NCI-H1694 treated with DMSO at 0.1 percent for 48 hours (cell line): ENCODE results near the gene UBN2.
"Not testable (repeated sequence)": the region's sequence is repeated elsewhere in the genome, so short reads cannot be mapped to it uniquely, and the experiment has no call there.

ENCODE experiments used
- DNase-seq: peaks from one replicate; lab custom pipeline; 2025; lab: John Stamatoyannopoulos, UW

The UBN2 gene

DNA sequence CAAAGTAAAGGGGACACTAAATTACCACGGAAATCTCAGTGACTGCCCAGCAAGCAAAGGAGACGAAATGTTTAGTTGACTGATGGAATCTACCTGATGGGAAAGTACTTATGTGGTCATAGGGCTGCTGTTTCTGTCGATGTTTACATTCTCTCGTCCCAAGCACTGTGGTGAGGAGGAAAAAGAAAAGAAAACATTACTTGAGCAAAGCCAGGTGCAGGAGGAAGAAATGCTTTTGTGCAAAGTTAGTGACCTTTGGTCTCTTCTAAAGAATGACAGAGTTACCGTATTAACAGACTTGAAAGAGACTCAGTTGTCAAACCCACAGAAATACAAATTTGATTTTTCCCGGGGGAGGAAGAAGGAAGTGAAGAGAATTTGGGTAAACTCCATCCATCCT, 66.8 kb downstream of the UBN2 start:
- DNase-seq, result no peak

DNA sequence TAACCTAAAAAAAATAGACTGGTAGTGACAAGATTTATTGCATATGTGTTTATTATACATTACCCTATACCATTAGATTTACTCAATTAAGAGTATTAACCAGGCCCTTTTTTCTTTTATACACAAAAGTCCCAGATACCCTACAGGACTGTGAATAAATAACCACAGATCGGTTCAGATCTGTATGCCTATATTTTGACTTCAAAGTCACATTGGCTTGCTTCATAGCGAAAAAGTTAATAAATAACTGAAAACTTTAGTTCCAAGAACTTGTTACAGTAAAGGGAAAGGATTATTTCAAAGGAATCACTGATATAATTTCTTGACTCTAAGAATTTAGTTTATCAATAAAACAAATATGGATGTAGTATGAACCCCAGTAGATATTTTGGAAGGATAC, 68.3 kb downstream of the UBN2 start:
- DNase-seq, result no peak

DNA sequence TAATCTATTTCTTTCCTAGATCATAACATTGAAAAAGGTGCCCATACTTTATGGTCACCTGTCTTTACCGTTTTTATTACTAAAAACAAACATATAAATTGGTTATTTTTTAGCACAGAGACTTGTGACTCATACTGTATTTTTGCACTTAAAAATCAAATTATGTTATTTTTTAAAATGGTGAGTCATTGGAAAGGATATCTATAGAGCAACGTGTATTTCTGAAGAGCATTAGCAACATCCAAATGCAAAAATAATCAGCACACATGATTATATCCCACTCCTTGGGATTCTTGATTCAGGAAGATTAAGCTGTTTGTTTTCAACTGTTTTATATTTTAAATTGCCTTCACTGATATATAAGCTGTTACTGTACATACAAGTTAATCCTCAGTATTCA, 69.4 kb downstream of the UBN2 start:
- no peak for DNase-seq

DNA sequence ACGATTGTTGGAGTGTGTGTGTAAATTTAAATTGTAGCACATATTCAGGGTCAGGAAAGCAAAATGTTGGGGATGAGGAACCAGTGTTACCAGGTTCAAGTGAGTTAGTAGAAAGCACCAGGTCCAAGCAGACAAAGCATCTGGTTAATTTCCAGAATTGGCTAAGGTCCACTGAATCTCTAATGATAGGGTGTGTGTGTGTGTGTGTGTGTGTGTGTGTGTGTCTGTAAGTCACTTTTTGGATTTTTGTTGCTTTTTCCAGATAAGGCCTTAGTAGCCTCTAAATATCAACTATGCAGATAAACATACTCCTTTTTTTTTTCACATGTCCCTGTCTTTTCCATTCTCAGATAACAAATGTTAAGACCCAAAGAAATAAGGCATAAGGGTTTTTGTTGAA, 73.5 kb downstream of the UBN2 start:
- DNase-seq, result no peak

DNA sequence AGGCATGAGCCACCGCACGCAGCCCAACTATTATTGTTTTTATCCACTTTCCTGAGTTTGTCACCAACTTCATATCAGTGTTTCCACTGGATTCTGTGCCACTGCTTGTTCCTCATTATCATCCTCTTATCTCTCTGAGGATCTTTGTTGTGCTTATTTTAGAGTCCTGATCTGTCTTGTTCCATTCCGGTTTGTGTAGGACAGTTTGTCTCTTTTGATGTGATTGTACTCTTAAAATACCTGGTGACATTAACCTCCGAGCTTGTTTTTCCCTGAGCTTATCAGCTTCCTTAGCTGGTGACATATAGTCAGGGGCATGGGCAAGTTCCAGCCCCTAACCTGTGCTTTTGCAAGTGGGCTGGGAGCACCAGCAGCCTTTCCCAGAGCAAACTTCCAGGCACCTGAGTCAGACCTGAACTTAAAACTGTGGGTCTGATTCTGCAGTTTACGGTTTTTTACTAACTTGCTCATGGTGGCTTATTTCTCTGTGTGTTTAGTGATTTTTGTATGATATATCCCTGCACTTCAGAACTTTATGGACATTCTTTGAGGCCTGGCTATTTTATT, 87.0 kb downstream of the UBN2 start:
- DNase-seq, result no peak

DNA sequence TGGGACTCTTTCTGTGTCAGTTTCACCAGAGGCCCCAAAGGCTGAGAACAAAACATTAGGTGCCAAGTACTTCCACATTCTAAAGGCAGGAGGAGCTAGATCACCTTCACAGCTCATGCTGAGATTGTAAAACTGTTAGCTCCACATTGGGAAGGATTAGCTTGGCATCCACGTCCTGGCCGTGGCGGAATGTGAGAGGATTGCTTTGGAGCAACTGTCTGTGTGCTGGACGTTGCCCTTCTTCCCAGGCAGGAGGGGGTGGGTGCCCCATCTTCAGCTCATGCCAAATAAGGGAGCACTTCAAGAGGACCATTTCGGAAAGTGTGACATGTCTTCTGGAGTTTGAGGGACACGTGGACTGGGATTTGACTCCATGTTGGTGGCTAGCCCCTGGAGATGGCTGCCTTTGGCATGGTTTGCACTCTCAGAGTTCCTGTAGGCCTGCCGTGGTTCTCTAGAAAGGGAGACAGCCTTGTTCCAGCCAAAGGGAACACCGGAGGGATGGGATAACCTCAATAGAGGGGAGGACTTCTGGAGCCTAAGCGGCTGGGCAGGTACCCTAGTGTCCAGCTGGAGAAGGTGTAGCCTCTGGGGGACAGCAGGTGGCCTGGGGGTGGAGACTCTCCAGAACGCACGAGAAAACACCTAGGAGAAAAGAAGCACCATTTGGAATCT, 90.2 kb downstream of the UBN2 start:
- no peak for DNase-seq

DNA sequence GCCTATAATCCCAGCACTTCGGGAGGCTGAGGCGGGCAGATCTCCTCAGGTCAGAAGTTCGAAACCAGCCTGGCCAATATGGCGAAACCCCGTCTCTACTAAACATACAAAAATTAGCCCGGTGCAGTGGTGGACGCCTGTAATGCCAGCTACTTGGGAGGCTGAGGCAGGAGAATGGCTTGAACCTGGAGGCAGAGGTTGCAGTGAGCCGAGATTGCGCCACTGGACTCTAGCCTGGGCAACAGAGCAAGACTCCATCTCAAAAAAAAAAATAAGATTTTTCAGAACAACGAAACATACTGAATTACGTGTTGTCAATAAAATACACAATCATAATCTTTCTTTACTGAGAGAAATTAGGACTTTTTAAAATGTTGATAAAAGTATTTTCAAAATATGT, 93.7 kb downstream of the UBN2 start:
- DNase-seq, result not testable (repeated sequence)

DNA sequence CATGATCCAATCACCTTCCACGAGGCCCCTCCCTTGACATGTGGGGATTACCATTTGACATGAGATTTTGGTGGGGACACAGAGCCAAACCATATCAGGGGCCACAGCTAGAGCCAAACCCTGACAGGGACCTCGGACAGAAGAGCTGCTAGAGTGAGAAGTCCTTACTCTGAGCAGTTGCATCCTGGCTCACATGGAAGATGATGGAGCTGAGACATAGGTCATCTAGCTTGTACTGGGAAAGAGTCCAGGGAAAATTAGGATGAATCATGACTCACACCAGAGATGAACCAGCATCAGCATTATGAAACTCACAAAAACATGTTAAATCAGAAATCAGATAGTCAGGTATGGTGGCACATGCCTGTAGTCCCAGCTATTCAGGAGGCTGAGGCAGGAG, 97.3 kb downstream of the UBN2 start:
- no peak for DNase-seq

DNA sequence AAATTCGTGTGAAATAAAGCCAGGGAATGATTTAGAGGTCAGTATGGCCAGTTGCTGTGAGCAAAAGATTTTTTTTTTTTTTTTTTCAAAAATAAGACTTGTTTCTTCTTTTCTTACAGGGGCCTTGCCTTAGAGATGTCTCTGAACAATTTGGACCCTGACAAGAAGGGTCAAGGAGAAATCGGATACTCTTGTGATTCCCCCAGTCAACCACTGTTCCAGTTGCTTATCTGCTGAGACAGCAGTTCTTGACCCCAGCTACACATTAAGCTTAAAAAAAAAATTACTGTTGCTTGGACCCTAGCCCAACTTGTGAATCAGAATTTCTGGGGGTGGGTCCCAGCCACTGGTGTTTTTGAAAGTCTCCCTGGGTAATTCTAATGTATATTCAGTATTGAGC, 98.1 kb downstream of the UBN2 start:
- DNase-seq, result no peak

DNA sequence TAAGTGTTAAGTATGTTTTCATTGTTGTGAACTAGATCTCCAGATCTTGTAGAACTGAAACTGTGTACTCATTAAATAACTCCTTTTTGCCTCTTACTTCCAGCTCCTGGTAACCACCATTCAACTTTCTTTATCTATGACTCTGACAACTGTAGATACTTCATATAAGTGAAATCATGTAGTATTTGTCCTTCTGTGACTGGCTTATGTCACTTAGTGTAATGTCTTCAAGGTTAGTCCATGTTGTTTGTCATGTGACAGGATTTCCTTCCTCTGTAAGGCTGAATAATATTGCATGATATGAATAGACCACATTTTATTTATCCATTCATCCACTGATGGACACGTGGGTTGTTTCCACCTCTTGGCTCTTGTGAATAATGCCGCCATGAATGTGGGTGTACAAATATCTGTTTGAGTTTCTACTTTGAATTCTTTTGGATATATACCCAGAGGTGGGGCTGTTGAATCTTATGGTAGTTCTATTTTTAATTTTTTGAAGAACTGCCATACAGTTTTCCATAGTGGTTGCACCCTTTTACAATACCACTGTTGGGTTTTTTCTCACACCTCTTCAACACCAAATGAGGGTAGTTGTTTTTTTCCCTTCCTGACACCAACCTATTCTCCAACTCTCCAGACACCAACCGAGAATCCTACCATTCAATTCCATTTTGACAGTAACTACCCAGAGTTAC, 99.4 kb downstream of the UBN2 start:
- DNase-seq, result no peak

DNA sequence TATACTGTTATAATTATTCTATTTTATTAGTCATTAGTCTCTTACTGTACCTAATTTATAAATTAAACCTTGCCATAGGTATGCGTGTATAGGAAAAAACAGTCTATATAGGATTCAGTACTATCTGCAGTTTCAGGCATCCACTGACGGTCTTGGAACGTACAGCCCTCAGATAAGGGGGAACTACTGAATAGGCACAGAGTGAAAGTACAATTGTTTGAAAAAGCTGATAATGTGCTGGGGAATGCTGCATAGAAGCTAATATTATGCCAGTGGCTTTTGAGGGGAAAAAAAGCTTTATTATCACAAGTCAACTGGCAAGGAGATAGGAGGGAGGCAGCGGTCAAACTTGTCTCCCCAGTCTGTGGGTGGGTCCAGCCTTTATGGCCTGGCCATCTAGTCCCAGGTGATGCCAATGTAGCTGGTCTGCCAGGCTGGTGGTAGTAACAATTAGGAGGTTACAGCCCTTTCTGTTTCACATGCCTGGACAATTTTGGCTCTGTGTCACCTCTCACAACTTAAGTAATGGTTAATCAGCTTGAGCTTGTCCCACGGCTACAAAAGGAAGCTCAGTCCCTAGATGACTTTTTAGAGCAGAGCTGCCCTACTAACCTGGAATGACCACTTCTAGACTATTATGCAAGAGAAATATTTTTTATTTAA, 101.8 kb downstream of the UBN2 start:
- no peak for DNase-seq

DNA sequence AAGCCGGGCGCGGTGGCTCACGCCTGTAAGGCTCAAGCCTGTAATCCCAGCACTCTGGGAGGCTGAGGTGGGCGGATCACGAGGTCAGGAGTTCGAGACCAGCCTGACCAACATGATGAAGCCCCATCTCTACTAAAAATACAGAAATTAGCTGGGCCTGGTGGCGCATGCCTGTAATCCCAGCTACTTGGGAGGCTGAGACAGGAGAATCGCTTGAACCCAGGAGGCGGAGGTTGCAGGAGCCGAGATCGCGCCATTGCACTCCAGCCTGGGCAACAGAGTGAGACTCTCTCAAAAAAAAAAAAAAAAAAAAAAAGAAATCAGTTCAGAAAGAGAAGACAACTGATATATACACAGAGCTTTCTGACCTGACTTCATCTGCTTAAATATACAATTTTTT, 102.4 kb downstream of the UBN2 start:
- DNase-seq, result not testable (repeated sequence)

DNA sequence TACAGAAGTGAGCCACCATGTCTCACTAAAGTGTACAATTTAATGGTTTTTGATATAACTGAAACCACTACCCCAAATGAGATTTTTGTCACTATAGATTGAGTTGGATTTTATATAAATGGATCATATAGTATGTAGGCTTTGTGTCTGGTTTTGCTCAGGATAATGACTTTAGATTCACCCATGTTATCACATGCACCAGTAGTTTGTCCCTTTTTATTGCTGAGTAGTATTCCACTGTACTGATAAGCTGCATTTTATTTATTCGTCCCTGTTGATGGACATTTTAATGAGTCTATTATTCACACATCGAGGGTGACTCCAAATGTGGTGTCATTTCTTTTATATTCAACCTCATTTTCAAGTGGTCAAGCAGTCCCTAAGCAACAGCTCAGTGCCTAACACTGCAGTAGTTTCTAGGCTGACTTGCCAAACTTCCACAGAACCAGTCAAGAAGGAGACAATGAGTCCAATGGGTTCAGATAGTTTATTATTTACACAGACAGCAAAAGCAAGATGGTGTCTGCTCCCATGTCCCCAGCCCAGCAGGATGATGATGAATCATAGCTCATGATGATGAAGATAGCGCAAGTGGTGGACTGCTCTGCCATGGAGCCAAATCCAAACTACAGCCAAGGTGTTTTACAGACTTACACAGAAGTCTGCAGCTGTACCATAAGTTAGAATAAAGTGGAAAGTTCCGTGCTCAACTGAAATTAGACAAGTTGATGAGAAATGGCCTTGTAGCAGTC, 103.5 kb downstream of the UBN2 start:
- no peak for DNase-seq

DNA sequence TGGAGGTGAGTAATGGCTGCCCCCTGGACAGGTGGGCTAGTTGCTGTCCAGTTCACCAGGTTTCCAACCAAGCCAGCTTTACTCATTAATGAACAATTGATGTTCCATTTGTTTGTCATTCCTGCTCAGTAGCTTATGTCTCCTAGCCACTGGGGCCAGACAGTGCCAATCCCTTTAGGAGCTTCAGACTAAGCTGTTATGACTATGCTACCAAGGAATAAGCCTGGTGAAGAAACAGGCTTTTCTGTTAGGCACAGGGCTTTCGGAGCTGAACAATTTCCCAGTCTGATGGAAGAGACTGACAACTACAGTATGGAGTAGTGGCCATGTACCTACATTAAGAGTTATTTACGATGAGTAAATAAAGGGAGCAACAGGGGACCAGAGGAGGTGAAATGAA, 108.0 kb downstream of the UBN2 start:
- no peak for DNase-seq

DNA sequence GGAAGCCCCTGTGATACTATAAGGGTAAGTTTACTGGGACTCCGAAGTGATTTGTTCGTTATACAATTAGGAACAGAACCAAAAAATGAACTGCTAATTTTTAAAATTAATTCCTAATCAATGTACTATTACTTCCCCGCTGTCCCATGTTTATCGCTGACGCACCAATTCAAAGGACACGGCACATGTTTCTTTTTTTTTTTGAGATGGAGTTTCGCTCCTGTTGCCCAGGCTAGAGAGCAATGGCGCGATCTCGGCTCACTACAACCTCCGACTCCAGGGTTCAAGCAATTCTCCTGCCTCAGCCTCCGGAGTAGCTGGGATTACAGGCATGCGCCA, 108.6 kb downstream of the UBN2 start:
- no peak for DNase-seq

DNA sequence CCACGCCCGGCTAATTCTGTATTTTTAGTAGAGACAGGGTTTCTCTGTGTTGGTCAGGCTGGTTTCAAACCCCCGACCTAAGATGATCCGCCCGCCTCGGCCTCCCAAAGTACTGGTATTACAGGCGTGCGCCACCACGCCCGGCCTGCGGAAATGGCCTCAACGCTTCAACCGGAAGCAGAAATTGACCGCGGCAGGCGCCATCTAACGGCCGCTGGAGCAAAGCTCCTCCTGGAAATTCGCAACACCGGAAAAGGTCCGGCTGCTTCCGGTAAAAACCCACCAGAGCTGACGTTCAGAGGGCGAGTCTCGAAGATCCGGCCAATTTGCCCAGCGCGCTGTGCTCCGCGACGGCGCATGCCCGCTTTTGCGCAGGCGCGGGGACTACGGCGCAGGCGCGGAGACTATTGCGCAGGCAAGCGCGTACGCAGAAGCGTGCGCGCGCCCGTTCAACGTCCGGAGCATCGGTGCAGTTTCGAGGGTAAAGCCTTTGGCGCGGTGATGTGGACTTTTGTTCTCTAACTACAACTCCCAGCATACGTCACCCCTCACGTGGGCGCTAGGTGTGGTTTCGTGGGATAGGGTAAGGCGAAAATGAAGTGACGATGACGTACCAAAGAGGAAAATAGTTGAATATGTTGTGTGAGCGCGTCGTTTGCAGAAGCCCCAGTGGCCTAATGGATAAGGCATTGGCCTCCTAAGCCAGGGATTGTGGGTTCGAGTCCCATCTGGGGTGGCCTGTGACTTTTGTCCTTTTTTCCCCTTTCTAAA, 109.2 kb downstream of the UBN2 start:
- DNase-seq, result peak; percentile 99

DNA sequence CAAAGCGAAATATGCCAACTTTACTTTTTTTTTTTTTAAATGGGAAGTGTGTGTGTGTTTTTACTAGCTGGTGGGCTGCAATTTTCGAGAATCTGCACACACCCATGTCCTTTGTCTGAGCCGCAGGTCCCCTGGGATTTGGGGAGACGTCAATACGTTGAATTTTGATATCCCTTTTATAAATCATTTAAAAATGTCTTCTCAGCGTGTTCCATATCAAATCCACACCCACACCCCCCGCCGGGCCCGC, 109.7 kb downstream of the UBN2 start:
- DNase-seq, result no peak

DNA sequence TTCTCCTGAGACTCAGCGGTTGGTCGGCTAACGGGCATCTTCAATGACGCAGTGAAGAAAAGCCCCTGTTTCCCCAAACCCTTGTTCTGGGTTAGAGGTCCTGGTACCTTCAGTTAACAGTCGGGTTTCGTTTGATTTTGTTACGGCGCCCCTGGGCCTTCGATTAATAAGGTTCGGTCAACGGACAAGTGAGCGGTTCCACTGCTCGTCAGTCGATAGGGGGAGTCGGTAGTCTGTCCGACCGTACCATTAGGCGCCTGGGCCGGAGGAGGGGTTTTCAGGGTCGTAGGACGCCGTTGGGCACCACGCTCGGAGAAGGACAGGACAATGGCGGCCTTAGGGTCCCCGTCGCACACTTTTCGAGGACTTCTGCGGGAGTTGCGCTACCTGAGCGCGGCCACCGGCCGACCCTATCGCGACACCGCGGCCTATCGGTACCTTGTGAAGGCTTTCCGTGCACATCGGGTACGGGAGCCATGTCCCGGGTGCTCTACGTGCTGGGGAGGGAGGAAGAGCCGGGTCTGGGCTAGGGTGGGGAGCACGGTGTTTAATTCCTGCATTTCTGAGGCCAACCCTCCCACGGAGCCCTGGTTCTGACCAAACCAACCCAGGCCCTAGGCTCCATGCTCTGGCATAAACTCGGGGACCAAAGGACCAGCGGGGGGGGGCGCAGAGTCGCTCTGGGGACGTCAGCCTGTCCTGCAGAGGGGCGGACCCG, 110.2 kb downstream of the UBN2 start, which contains the start of gene FMC1:
Gene FMC1, plus strand, starts transcription at position 280 of the 718 bp plus-strand sequence. Its CDS starts 48 bp downstream, at position 328.
- peak; percentile 83 for DNase-seq

DNA sequence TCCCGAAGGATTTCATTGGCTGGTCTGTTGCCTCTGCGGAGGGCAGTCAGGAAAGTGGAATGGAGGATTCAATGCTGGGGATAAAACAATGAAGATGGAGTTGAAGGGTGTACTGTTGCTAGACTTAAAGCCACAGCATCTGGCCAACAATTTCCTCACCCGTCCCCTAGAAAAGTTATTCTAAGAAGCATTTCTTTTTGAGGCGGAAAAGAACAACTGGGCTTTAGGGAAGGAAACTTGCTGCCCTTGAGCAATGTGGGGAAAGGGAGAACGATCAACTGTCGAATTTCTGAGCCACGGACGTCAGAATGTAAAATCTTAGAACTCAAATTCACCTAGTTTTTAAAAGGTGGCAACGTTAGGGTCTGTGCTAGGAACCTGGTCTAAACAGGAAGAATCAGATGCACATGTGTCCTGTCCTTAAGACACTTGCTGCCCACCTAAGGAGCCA, 110.8 kb downstream of the UBN2 start:
- DNase-seq, result peak; percentile 93

DNA sequence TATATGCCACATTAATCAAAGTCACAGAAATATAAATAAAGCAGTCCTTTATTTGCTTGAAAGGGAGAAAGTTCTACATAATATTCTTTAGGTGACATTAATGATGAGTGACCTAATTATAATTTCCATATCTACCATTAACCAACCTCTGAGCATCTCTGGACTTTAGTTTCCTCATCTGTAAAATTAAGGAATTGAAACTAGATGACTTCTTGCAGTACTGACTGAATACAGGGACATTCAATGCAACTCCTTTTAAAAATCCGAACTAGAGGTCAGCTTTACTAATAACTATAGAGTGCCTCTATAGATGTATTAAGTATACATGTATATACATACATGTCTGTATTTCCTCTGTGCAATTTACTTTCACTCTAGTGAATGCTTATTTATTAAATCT, 114.0 kb downstream of the UBN2 start:
- no peak for DNase-seq

DNA sequence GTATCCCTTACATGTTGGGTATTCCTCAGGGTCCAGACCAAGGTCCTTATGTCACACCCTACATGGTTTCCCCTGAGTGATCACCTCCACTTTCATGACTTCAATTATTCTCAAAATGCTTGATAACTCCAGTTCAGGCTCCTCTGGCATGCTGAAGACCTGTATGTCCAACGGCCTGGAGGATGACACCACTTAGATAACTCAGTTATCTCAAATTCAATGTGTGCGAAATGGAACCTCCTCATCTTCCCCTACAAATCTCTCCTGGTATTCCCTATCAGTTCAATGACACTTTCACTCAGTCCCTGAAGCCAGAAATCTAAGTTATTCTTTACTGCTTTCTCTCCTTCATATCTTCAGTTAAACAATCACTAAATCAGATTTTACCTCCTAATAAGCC, 120.0 kb downstream of the UBN2 start:
- DNase-seq, result no peak
